K562 (cell line): Measurements from ENCODE around the gene BTN3A1. TPM values are rescaled to one million over a fixed set of nuclear protein-coding genes. Genes with fewer than 3 reads are reported as not detected.
A peak's percentile ranks its signal among the peaks of the same experiment; 100 is the strongest.
"Not testable (repeated sequence)": the region's sequence is repeated elsewhere in the genome, so short reads cannot be mapped to it uniquely, and the experiment has no call there.

Experiments used
- ATAC-seq: fragments of 200-7000 bp; cut with Tn5 transposase; 3 replicates; pipeline ENCODE4 v1.9.1; 2020; ENCODE audit warnings: moderate library complexity
- BruUV-seq: library from RNA; stranded (reverse); fragments of 400-500 nt; replicated peaks from 2 replicates; lab custom pipeline; 2021; lab: Mats Ljungman, UMichigan
- CTCF ChIA-PET: fragments of 300-600 bp; formaldehyde crosslinking; extraction: SDS; loops from one replicate; lab custom pipeline; 2021; ENCODE audit warnings: low intra/inter-chr PET ratio; lab: Yijun Ruan, JAX
- POLR2A ChIA-PET: fragments of 300-600, 350-650 bp; sonication (Branson Sonifier 250); formaldehyde crosslinking; extraction: SDS; loops from one replicate; lab custom pipeline; 2021; ENCODE audit warnings: antibody characterized with exemption, inconsistent platforms; lab: Yijun Ruan, JAX
- DNase-seq, 4 experiments: peaks; one replicate each; pipeline versions ENCODE4 v3.0.0 to v3.0.0-alpha.2; 2011 to 2018; ENCODE audit warnings: low spot score in 3 of 4, mixed read lengths in 3 of 4; ENCODE audit errors: extremely low read depth in 1 of 4
- FAIRE-seq: peaks from 2 replicates; lab custom pipeline; 2011; peaks lifted over from hg19 to GRCh38; lab: Jason Lieb, UNC
- H2AFZ ChIP-seq: 2 replicates; pipeline ENCODE4 v1.6.0; 2011; ENCODE audit warnings: low read depth, low read length, control low read depth, inconsistent platforms
- H3K27ac ChIP-seq: fragments of 200-600 bp; 3 replicates; pipeline ENCODE4 v1.8.0; 2011; ENCODE audit warnings: low read depth, mild to moderate bottlenecking, control low read depth, inconsistent platforms, low read length, moderate library complexity, mixed read lengths; ENCODE audit errors: extremely low read depth
- H3K27me3 ChIP-seq, 2 experiments: fragments of 300-600 bp in 1 of 2; 2 replicates in 1 of 2; 3 replicates in 1 of 2; pipeline versions ENCODE4 v1.6.0 to v1.8.0; 2011; ENCODE audit warnings: inconsistent platforms in 2 of 2, low read length in 2 of 2, mild to moderate bottlenecking in 1 of 2, mixed read lengths in 1 of 2, moderate library complexity in 1 of 2; ENCODE audit not compliant: control insufficient read depth in 2 of 2, insufficient read depth in 2 of 2
- H3K36me3 ChIP-seq: fragments of 300-600 bp; 3 replicates; pipeline ENCODE4 v1.8.0; 2011; ENCODE audit warnings: mild to moderate bottlenecking, low read length, inconsistent platforms; ENCODE audit not compliant: control insufficient read depth, insufficient read depth
- H3K4me1 ChIP-seq, 2 experiments: fragments of 200-600 bp in 1 of 2; replicated peaks in 1 of 2; 2 replicates in 1 of 2; 3 replicates in 1 of 2; pipeline versions ENCODE4 v1.5.1 to v1.8.0; 2011; ENCODE audit warnings: inconsistent platforms in 2 of 2, low read length in 2 of 2, mild to moderate bottlenecking in 1 of 2, mixed read lengths in 1 of 2, moderate library complexity in 1 of 2; ENCODE audit not compliant: control insufficient read depth in 2 of 2, insufficient read depth in 2 of 2
- H3K4me2 ChIP-seq: 2 replicates; pipeline ENCODE4 v1.6.1; 2011; ENCODE audit warnings: low read length, control low read depth, inconsistent platforms, mixed read lengths; ENCODE audit not compliant: insufficient read depth
- H3K4me3 ChIP-seq: fragments of 200-600 bp; sonication (generic), shearing (Covaris generic); 2 replicates; pipeline ENCODE4 v1.5.1; 2016; ENCODE audit warnings: control low read depth, inconsistent platforms
- H3K79me2 ChIP-seq: fragments of 200-600 bp; 3 replicates; pipeline ENCODE4 v1.8.0; 2011; ENCODE audit warnings: low read length, inconsistent platforms; ENCODE audit not compliant: control insufficient read depth, insufficient read depth
- H3K9ac ChIP-seq, 2 experiments: 2 replicates each; pipeline versions ENCODE4 v1.6.0 to v1.6.1; 2011; ENCODE audit warnings: low read depth in 2 of 2, low read length in 2 of 2, control low read depth in 1 of 2, inconsistent platforms in 1 of 2, mild to moderate bottlenecking in 1 of 2, mixed read lengths in 1 of 2; ENCODE audit not compliant: insufficient read depth in 1 of 2
- H3K9me1 ChIP-seq: one replicate; pipeline ENCODE4 v1.6.0; 2011; ENCODE audit warnings: inconsistent platforms, mild to moderate bottlenecking, low read length, moderate library complexity; ENCODE audit not compliant: control insufficient read depth, insufficient read depth
- H3K9me3 ChIP-seq: replicated peaks from 2 replicates; pipeline ENCODE4 v1.5.1; 2011; ENCODE audit warnings: low read depth, low read length, inconsistent platforms; ENCODE audit not compliant: control insufficient read depth, insufficient read depth
- H4K20me1 ChIP-seq: replicated peaks from 2 replicates; pipeline ENCODE4 v1.6.1; 2011; ENCODE audit warnings: low read length, inconsistent platforms, mixed read lengths; ENCODE audit not compliant: control insufficient read depth, insufficient read depth
- CEBPB ChIP-seq: fragments of 450-650 bp; IDR thresholded peaks from 2 replicates; pipeline ENCODE4 v1.6.1; 2016; ENCODE audit warnings: missing genetic modification characterization, missing compliant biosample characterization
- CEBPG ChIP-seq, 3 experiments: fragments of 200-800 bp in 1 of 3; sonication (Bioruptor generic) in 1 of 3; sonication (generic) in 1 of 3; formaldehyde crosslinking in 1 of 3; IDR thresholded peaks in 2 of 3; conservative IDR thresholded peaks in 1 of 3; 2 replicates each; pipeline versions ENCODE4 v1.6.1 to v1.8.0; 2016 to 2022; ENCODE audit warnings: missing compliant biosample characterization in 2 of 3, missing genetic modification characterization in 2 of 3, mild to moderate bottlenecking in 1 of 3, missing genetic modification reagents in 1 of 3
- KDM1A ChIP-seq, 2 experiments: fragments of 450-650 bp; IDR thresholded peaks; 2 replicates each; pipeline ENCODE4 v1.6.1; 2016; ENCODE audit warnings: mild to moderate bottlenecking in 2 of 2
- ZNF766 ChIP-seq: fragments of 200-800 bp; sonication (Bioruptor generic); conservative IDR thresholded peaks from 2 replicates; pipeline ENCODE4 v1.6.1; 2016; ENCODE audit warnings: missing genetic modification characterization, missing compliant biosample characterization
- WGBS: fragments of 100-300 bp; shearing (Covaris generic); methylation state at CpG from one replicate; pipeline ENCODE4 v1.1.6; 2016; ENCODE audit warnings: low coverage, mixed read lengths; ENCODE audit not compliant: insufficient coverage; ENCODE audit errors: missing lambda C conversion rate; 5-methylcytosine and 5-hydroxymethylcytosine counted together
- in situ Hi-C: fragments of 300-500 bp; cut with MboI; formaldehyde crosslinking; loops from 4 replicates; pipeline ENCODE4 v1.15.0; 2018; ENCODE audit warnings: inconsistent platforms, mixed read lengths
- intact Hi-C: fragments of 100-400 bp; cut with micrococcal nuclease; formaldehyde crosslinking; loops from 2 replicates; pipeline ENCODE4 v1.14.2; 2022
- polyA plus RNA-seq, 8 experiments: library from polyadenylated mRNA; depleted of rRNA in 4 of 8; stranded (reverse) in 5 of 8; unstranded in 3 of 8; fragments of >200 nt; fragmentation: Nextera tagmentation in 2 of 8; fragmentation: Illumina TruSeq in 1 of 8; extraction: Ambion mirVana in 2 of 8; extraction: Trizol in 1 of 8; gene quantifications; 2 replicates each; pipeline versions ENCODE4 v1.2.1 to v1.2.3, GENCODE V29; 2011 to 2014; ENCODE audit warnings: inconsistent platforms in 1 of 8, missing spikeins in 1 of 8
- total RNA-seq, 7 experiments: library from RNA; depleted of rRNA in 6 of 7; stranded (reverse); fragments of >200 nt in 6 of 7; fragmentation: Illumina TruSeq in 2 of 7; extraction: Trizol in 2 of 7; gene quantifications; 2 replicates each; pipeline versions ENCODE4 v1.2.1 to v1.2.3, GENCODE V29; 2011 to 2021; ENCODE audit warnings: low replicate concordance in 1 of 7
- TF ChIP-seq, protein P1 (sequence below): IDR thresholded peaks from 2 replicates; pipeline ENCODE4 v1.6.1; 2016; ENCODE audit warnings: missing genetic modification characterization, missing compliant biosample characterization

BTN3A1 gene
- total and polyA plus RNA-seq, 9 of the 15 experiments (the other 6 are each of a cell fraction or from before 2014, with no cell fraction given): 0.84 to 8.5 (median 3.9) TPM

DNA sequence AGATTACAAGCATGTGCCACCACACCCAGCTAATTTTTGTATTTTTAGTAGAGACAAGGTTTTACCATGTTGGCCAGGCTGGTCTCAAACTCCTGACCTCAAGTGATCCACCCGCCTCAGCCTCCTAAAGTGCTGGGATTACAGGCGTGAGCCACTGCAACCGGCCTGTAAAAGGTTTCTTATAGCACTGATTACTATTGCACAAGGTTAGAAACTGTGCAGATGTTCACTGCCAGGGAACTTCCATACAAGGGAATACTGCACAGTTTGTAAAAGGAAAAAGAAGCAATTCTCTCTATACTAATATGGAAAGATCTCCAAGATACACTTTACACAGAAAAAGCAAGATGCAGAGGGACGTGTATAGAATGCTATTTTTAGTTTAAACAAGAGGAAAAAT is 30.3 kb upstream of the BTN3A1 start:
- H3K4me1 ChIP-seq: peaks cover 10 to 11% of the 10 kb centered on the region in 2 experiments; a peak in 4 of 5 replicates
- H3K9me3 ChIP-seq; FAIRE-seq; H3K79me2 ChIP-seq; ATAC-seq; BruUV-seq; DNase-seq; H2AFZ ChIP-seq; H3K27ac ChIP-seq; H3K27me3 ChIP-seq; in situ Hi-C loops; H3K9me1 ChIP-seq; H4K20me1 ChIP-seq; H3K4me2 ChIP-seq; intact Hi-C loops; H3K9ac ChIP-seq; H3K4me3 ChIP-seq; H3K36me3 ChIP-seq; CTCF ChIA-PET; TF ChIP-seq CEBPG (CRISPR knock-in tag; IDR thresholded peaks at IDR 0.05): not testable (repeated sequence)
- TF ChIP-seq, protein P1, sequence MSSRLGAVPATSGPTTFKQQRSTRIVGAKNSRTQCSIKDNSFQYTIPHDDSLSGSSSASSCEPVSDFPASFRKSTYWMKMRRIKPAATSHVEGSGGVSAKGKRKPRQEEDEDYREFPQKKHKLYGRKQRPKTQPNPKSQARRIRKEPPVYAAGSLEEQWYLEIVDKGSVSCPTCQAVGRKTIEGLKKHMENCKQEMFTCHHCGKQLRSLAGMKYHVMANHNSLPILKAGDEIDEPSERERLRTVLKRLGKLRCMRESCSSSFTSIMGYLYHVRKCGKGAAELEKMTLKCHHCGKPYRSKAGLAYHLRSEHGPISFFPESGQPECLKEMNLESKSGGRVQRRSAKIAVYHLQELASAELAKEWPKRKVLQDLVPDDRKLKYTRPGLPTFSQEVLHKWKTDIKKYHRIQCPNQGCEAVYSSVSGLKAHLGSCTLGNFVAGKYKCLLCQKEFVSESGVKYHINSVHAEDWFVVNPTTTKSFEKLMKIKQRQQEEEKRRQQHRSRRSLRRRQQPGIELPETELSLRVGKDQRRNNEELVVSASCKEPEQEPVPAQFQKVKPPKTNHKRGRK (tag): peak; percentile 36; the same call in 1 of the 2 replicates
- TF ChIP-seq CEBPG (tag; conservative IDR thresholded peaks at IDR 0.05 in 1 of 2, IDR thresholded peaks at IDR 0.05 in 1 of 2): peak in 1 of 2 experiments; percentile 37; a peak in 1 of 4 replicates
- peak; percentile 64; the same call in 1 of the 2 replicates for TF ChIP-seq CEBPB (tag)
- TF ChIP-seq KDM1A (IDR thresholded peaks at IDR 0.05): 0 out of 4 replicates have a peak, but pooled peaks of 1 of the 2 experiments have one; percentile 28
- peak; percentile 81; the same call in 1 of the 2 replicates for TF ChIP-seq ZNF766 (CRISPR knock-in tag)
- WGBS: 63% methylated on average over 4 of the region's 4 CpGs
- POLR2A ChIA-PET: interaction anchor here (2.1 kb wide), 1 partner anchor 18 kb away, joined by 4 read pairs; no protein-coding TSS in a partner anchor
